Testis (tissue), 2 donors: ENCODE results near the gene ATG5.

Source experiments
- POLR2A ChIP-seq: fragments of 450-650 bp; IDR thresholded peaks from one replicate; pipeline ENCODE4 v1.6.1; 2017; ENCODE audit warnings: antibody characterized with exemption, mild to moderate bottlenecking, moderate library complexity
- TF ChIP-seq, protein P1 (sequence below), 3 experiments: fragments of 450-650 bp in 2 of 3; fragments of 200-600 bp in 1 of 3; sonication (generic) in 1 of 3; IDR thresholded peaks; one replicate each; pipeline ENCODE4 v1.5.1; 2016 to 2019; ENCODE audit warnings: antibody characterized with exemption in 3 of 3, mild to moderate bottlenecking in 2 of 3, moderate library complexity in 1 of 3

GRCh38 chr6:106373502-106374239 lies 48.1 kb upstream of the ATG5 start:
- TF ChIP-seq, protein P1, sequence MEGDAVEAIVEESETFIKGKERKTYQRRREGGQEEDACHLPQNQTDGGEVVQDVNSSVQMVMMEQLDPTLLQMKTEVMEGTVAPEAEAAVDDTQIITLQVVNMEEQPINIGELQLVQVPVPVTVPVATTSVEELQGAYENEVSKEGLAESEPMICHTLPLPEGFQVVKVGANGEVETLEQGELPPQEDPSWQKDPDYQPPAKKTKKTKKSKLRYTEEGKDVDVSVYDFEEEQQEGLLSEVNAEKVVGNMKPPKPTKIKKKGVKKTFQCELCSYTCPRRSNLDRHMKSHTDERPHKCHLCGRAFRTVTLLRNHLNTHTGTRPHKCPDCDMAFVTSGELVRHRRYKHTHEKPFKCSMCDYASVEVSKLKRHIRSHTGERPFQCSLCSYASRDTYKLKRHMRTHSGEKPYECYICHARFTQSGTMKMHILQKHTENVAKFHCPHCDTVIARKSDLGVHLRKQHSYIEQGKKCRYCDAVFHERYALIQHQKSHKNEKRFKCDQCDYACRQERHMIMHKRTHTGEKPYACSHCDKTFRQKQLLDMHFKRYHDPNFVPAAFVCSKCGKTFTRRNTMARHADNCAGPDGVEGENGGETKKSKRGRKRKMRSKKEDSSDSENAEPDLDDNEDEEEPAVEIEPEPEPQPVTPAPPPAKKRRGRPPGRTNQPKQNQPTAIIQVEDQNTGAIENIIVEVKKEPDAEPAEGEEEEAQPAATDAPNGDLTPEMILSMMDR (IDR thresholded peaks at IDR 0.05) = no peak
- TF ChIP-seq POLR2A = no peak
